ENCODE measurements around the gene SMAD3.

SMAD3 gene

DNA sequence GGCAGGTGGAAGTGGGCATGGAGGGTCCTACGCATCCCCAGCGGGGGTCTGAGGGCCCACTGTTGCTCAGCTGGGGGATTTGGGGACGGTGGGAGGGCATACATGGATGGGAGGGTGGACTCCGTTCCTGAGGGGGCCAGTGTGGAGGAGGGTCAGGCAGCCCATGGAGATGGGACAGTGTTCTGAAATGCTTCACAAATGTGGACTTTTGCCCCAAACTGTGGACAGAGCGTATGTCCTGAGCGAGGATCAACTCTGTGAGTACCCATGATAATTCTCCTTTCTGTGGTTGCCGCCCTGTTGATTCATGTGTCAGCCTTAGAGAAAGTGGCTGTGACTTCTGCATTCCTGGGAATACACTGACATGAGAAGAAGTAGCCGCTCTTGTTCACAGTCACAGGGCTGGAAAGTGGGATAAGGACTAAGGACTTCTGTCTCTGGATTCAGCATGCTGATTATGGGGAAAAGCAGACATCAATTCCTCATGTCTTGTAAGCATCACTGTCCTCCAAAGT is 33.4 kb downstream of the SMAD3 start:
- no peak for DNase-seq (ENCODE audit: low read depth)
- TF ChIP-seq, protein P1, sequence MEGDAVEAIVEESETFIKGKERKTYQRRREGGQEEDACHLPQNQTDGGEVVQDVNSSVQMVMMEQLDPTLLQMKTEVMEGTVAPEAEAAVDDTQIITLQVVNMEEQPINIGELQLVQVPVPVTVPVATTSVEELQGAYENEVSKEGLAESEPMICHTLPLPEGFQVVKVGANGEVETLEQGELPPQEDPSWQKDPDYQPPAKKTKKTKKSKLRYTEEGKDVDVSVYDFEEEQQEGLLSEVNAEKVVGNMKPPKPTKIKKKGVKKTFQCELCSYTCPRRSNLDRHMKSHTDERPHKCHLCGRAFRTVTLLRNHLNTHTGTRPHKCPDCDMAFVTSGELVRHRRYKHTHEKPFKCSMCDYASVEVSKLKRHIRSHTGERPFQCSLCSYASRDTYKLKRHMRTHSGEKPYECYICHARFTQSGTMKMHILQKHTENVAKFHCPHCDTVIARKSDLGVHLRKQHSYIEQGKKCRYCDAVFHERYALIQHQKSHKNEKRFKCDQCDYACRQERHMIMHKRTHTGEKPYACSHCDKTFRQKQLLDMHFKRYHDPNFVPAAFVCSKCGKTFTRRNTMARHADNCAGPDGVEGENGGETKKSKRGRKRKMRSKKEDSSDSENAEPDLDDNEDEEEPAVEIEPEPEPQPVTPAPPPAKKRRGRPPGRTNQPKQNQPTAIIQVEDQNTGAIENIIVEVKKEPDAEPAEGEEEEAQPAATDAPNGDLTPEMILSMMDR (conservative IDR thresholded peaks at IDR 0.05; ENCODE audit: low read depth, low read length): no peak
- H3K4me3 ChIP-seq (ENCODE audit: low read depth, low read length): peak overlapping the region; percentile 14

DNA sequence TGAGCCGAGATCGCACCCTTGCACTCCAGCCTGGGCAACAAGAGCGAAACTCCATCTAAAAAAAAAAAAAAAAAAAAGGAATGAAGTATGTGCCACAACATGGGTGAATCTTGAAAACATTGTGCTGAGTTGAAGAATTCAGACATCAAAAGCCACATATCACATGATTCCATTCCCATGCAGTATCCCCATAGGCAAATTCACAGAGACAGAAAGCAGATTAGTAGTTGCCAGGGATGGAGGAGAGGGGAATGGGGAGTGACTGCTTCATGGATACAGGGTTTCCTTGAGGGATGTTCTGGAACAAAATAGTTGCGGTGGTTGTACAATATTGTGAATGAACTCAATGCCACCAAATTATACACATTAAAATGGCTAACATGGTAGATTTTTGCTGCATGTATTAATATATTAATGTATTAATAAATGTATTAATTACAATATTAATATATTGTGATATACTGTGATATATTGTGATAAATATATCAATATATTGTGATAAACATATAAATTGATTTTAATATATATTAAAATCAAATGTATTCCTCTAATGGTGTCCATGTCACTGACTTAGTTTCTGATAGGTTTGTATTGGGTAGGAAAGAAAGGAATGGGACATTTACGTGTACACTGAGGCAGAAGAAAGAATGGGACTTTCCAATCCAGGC is 34.9 kb downstream of the SMAD3 start:
- DNase-seq (ENCODE audit: low read depth): no peak
- no peak overlapping the region for H3K4me3 ChIP-seq (ENCODE audit: low read depth, low read length)
- TF ChIP-seq, protein P1 (conservative IDR thresholded peaks at IDR 0.05; ENCODE audit: low read depth, low read length): no peak

DNA sequence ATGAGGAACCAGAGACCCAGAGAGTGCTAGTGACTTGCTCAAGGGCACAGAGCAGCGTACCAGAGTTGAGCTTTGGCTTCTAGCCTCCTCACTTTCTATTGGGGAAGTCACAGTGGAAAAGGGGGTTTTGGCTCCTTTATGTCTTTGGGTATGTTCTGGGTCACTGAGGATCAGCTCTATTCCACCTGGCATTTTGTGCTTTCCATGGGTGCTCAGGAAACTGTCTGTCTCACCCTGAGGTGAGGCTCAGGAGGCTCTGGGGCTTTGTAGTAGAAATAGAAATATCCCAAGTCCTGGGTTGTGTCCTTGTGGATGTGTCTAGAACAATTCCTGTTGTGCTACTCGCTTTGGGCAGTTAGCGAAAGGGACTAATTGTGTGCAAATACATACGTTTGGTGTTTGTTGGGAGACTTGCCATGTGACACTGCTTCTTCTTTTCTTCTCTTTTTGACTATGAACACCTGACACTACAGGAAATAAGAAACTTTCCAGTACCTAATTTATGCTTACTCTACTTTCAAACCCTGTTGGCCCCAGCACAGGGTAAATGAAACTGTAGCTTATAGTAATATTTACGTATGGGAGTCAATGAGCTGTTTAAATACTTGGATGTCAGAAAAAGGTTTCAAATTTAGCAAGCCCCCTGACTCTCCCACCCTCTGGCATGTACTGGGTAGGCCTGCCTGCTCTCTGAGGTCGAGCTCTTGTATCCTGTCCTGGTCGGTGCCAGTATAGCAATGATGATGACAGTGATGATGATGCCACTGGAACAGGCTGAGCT is 35.6 kb downstream of the SMAD3 start:
- no peak for DNase-seq (ENCODE audit: low read depth)
- TF ChIP-seq, protein P1 (conservative IDR thresholded peaks at IDR 0.05; ENCODE audit: low read depth, low read length): no peak
- no peak overlapping the region for H3K4me3 ChIP-seq (ENCODE audit: low read depth, low read length)

DNA sequence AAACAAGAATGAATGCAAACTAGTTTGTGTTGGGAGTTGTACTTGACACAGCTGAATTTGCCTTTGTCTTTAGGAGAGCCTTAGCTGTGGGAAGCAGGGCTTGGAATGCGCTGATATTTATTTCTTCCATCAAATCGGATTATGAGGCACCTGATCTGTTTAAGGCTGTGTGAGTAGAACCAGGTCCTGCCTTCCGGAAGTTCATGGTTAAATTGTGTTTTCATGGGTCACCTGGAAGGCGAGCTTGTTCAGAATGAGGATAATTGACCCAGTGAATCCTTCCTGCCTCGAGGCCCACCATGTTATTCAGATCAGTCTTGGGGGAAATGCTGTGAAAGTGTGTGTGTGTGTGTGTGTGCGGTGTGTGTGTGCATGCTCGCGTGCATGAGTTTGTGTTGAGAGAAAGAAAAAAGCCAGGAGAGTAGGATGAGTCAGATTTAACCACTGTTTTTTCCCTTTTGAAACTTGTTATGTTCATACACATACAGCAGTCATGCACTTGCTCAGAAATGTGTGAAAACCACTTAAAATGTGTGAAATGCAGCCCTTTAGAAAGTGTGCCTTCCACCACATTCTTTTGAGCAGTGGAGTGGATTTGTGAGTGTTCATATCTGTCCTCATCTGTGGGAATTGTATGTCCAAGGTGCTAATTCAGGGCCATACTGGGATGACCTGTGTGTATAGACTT is 36.7 kb downstream of the SMAD3 start:
- peak; percentile 84 for DNase-seq (ENCODE audit: low read depth)
- no peak overlapping the region for H3K4me3 ChIP-seq (ENCODE audit: low read depth, low read length)
- TF ChIP-seq, protein P1 (conservative IDR thresholded peaks at IDR 0.05; ENCODE audit: low read depth, low read length): no peak

DNA sequence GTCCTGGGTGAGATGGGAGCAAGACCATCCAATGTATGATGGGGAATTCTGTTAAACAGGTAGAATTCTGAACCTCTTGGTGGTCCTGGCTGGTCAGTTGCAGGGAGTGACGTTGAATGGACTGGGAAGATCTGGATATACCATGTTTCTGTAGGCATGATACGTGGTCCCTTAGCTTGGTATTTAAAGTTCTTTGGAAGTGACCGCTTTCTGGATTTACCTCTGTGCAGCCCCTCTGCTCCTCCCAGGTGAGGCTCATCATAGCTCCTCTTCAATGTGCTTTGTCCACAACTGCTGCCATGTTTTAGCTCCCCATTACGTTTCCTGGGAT is 37.2 kb downstream of the SMAD3 start:
- no peak overlapping the region for H3K4me3 ChIP-seq (ENCODE audit: low read depth, low read length)
- no peak for DNase-seq (ENCODE audit: low read depth)
- TF ChIP-seq, protein P1 (conservative IDR thresholded peaks at IDR 0.05; ENCODE audit: low read depth, low read length): no peak

DNA sequence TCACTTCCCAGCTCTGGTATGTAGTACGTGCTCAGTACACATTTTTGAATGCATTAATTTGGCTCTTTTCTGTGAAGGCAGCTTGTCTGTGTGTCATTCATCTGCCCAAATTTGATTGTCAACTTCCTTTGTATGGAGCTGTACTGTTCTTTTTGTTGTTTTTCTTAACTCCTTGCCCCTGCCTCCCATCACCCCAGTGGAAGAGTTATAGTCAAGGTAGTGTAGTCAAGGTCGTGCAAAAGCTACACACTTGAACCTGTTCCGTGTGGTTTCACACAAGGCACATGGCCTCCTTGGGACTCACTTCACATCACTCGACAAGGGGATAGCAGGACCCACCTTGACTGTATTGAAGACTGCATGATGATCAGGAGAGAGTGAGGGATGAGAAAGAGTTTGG is 37.6 kb downstream of the SMAD3 start:
- DNase-seq (ENCODE audit: low read depth): no peak
- TF ChIP-seq, protein P1 (conservative IDR thresholded peaks at IDR 0.05; ENCODE audit: low read depth, low read length): no peak
- no peak overlapping the region for H3K4me3 ChIP-seq (ENCODE audit: low read depth, low read length)

All from choroid plexus epithelial cell (primary cell).